NCI-H345 treated with DMSO at 0.1 percent for 48 hours (cell line): ENCODE data around the gene XRCC4.
"Not testable (repeated sequence)": the region's sequence is repeated elsewhere in the genome, so short reads cannot be mapped to it uniquely, and the experiment has no call there.

Experiments
- DNase-seq: peaks from one replicate; lab custom pipeline; 2025; ENCODE audit not compliant: unreplicated experiment; lab: John Stamatoyannopoulos, UW

Gene XRCC4

DNA sequence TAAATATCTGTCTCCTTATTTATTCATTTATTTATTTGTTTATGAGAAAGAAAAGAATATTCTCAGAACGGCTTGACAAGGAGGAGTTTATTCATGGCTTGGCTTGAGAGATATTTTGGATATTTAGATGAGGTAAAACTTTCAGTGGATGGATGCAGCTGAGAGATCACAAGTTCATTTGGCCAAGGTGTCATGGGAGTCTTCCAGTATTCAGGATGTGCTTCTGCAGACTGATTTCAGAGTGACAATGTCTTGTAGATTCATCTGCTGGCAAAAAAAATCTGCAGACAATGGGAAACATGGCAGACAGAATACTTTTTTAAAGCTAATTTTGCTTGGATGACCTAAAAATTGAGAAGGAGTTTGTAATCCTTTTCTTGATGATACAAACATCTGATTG is 38.5 kb downstream of the XRCC4 start:
- no peak for DNase-seq

GRCh38 chr5:83118471-83118870 is 41.1 kb downstream of the XRCC4 start:
- DNase-seq: no peak

- DNase-seq: no peak
These were observed 41.6 kb downstream of the XRCC4 start for GRCh38 chr5:83118976-83119375.

GRCh38 chr5:83124593-83124992 is 47.2 kb downstream of the XRCC4 start:
- DNase-seq: no peak

GRCh38 chr5:83125560-83125959 is 48.2 kb downstream of the XRCC4 start:
- no peak for DNase-seq

GRCh38 chr5:83126501-83126900 is 49.2 kb downstream of the XRCC4 start:
- DNase-seq: no peak

DNA sequence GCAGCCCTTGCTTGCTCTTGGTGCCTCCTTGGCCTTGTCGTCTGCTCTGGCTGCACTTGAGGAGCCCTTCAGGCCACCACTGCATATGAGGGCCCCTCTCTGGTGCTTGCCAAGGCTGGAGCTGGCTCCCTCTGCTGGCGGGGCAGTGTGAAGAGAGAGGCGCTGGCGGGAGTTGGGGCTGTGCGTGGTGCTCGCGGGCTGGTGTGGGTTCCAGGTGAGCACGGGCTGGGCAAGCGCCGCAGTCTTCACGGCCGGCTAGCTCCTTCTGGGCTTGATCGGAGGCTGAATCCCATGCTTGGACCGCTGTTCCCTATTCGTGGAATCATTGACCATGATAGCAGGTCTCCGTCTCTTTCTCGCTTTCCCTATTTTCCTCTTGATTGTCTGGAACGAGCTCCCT is 56.5 kb downstream of the XRCC4 start:
- DNase-seq: no peak

GRCh38 chr5:83142526-83142925 is 65.2 kb downstream of the XRCC4 start:
- no peak for DNase-seq

GRCh38 chr5:83145241-83145640 is 67.9 kb downstream of the XRCC4 start:
- no peak for DNase-seq

DNA sequence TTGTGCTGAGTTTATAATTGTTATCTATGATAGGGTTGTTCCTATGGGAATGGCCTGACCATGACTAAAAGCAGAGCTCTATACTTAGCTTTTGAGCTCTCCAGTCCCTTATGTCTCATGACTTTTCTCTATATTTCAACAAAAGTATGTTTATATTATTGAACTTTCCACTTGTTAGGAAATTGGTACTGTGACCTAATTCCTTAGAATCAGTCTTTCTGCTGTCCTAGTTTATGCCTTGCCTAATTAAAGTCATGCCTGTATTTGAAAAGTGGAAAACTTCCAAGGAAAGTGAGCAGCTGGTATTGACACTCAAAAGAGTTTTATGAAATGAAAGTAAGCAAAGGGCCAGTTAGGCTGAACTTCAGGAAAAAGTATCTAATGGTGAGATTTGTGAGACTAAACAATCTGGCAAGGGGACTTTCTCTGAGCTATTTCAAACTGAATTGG is 68.6 kb downstream of the XRCC4 start:
- no peak for DNase-seq

- no peak for DNase-seq
These were observed 69.1 kb downstream of the XRCC4 start for GRCh38 chr5:83146441-83146840.

DNA sequence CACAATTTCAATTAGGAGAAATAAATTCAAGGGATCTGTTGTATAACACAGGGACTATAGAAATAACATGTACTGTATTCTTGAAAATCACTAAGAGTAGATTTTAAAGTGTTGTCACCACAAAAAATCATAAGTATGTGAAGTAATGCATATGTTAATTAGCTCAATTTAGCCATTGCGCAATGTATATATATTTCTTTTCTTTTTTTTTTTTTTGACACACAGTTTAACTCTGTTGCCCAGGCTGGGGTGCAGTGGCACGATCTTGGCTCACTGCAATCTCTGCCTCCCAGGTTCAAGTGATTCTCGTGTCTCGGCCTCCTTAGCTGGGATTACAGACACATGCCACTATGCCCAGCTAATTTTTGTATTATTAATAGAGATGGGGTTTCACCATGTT is 70.2 kb downstream of the XRCC4 start:
- no peak for DNase-seq

DNA sequence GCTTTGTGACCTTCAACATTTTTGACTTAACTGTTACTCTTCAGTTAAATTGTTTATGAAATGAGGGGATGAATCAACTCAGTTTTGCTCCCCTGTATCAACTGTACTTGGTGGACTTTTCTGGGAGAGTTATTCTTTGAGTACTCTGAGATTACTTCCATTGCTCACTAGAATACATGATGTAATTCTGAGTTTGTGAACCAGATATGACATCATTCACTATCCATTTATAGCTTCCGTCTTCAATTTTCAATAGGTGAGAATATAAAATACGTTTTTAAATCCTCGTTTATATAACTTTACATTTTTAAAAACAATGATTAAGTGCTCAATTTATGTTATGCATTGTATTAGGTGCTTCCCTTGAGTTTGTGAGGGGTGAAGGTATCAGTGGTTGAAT is 71.0 kb downstream of the XRCC4 start:
- DNase-seq: no peak

- DNase-seq: no peak
These were observed 72.3 kb downstream of the XRCC4 start for GRCh38 chr5:83149671-83150070.

- no peak for DNase-seq
These were observed 74.5 kb downstream of the XRCC4 start for GRCh38 chr5:83151821-83152220.

- DNase-seq: not testable (repeated sequence)
These were observed 75.6 kb downstream of the XRCC4 start for GRCh38 chr5:83152996-83153395.

DNA sequence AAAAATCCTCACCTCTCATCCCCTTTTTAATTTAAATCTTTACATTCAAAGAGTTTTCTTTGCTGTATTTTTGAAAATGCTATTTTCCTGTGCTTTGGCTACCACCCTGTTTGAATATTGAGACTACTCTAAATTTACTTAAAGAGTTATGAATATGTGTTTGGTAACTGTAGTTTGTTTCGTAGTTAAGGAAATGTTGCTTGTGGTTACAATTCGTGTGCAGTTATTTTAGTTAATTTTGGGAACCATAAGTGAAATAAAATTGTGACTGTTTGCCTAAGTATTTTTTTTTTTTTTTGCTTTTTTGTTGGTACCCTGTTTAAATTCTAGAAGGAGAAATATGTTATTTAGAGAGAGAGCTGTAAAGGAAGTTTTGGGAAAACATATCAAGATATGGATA is 78.7 kb downstream of the XRCC4 start:
- DNase-seq: no peak

GRCh38 chr5:83157163-83157562 is 79.8 kb downstream of the XRCC4 start:
- no peak for DNase-seq

GRCh38 chr5:83162601-83163000 is 85.3 kb downstream of the XRCC4 start:
- DNase-seq: no peak

- DNase-seq: no peak
These were observed 90.2 kb downstream of the XRCC4 start for GRCh38 chr5:83167538-83167937.

DNA sequence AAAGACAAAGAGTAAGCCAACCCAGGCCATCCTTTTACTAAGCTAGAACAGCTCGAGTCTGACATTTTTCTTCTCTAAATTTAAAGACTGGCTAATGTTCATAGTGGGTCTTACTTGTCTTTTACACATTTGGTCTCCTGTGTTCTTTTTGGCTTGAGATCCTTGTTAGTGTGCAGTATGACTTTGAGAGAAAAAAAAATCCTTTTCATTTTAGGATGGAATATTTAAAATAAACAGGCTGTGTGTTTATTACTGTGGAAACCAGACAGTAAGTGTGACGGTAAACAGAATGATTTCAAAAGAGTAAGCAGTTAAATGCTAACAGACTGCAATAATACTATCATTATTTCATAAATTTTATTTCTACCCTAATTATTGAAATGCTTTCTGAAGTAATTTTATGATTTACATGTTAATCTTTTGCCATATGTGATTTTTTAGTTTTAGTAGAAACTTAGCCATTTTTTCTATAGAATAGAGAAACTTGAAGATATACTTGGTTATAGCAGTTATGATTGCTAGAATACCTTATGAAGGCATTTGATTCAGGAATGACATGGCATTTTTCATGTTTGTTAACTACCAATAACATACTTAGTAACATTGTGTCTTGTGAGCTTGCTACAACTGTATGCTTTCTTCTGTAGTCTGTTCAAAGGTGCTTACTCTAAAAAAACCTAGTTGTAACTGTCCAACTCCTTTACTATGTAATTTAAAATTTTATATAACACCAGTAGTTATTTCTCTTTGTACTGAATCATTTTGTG is 92.4 kb downstream of the XRCC4 start:
- no peak for DNase-seq

GRCh38 chr5:83172011-83172410 is 94.7 kb downstream of the XRCC4 start:
- no peak for DNase-seq

DNA sequence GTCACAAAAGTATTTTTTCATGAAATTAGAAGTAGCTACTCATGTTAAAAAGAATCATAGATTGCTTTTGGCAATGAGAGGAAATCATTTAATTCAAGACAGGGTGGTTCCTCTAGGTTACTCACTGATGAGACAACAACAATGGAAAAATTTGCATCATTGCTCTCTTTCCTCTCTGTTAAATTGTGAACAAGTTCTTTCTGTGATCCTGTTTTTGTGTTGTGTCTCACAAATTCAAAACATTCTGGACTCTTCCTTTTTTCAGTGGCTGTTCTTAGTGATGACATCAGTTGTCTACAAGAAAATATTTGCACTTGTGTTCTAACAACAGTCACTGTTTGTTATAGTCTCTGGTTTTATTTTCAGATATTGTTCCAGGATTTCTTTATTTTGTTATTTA is 95.3 kb downstream of the XRCC4 start:
- no peak for DNase-seq
